ENCODE results near the gene LRIG2.

- TF ChIP-seq, protein P1, sequence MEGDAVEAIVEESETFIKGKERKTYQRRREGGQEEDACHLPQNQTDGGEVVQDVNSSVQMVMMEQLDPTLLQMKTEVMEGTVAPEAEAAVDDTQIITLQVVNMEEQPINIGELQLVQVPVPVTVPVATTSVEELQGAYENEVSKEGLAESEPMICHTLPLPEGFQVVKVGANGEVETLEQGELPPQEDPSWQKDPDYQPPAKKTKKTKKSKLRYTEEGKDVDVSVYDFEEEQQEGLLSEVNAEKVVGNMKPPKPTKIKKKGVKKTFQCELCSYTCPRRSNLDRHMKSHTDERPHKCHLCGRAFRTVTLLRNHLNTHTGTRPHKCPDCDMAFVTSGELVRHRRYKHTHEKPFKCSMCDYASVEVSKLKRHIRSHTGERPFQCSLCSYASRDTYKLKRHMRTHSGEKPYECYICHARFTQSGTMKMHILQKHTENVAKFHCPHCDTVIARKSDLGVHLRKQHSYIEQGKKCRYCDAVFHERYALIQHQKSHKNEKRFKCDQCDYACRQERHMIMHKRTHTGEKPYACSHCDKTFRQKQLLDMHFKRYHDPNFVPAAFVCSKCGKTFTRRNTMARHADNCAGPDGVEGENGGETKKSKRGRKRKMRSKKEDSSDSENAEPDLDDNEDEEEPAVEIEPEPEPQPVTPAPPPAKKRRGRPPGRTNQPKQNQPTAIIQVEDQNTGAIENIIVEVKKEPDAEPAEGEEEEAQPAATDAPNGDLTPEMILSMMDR (conservative IDR thresholded peaks at IDR 0.05; ENCODE audit: low read depth, low read length): no peak
- TF ChIP-seq EZH2phosphoT487 (IDR thresholded peaks at IDR 0.05; ENCODE audit: borderline replicate concordance, low read length) (no peak), EZH2 (IDR thresholded peaks at IDR 0.05; ENCODE audit: low read length, unreplicated experiment) (no peak)
Observed at GRCh38 chr1:113147826-113148225, 74.8 kb downstream of the LRIG2 start.

Data from PC-3 (cell line).